Measurements from ENCODE around the gene NODAL.

The NODAL gene

GRCh38 chr10:70462349-70462984 is 21.0 kb upstream of the NODAL start:
- DNase-seq: no peak

- no peak for DNase-seq
Observed at GRCh38 chr10:70461397-70462348, 20.2 kb upstream of the NODAL start.

- no peak for DNase-seq
Observed at GRCh38 chr10:70459774-70460490, 18.5 kb upstream of the NODAL start.

GRCh38 chr10:70459061-70459773 is 17.7 kb upstream of the NODAL start:
- DNase-seq: no peak

- no peak for DNase-seq
Observed at GRCh38 chr10:70458329-70459060, 17.0 kb upstream of the NODAL start.

GRCh38 chr10:70457759-70458305 is 16.4 kb upstream of the NODAL start:
- DNase-seq: no peak

GRCh38 chr10:70456164-70456563 is 14.7 kb upstream of the NODAL start:
- DNase-seq: no peak

- DNase-seq: no peak
Observed at GRCh38 chr10:70455213-70455630, 13.7 kb upstream of the NODAL start.

- no peak for DNase-seq
Observed at GRCh38 chr10:70448236-70448635, 6.8 kb upstream of the NODAL start.

- DNase-seq: no peak
Observed at GRCh38 chr10:70445718-70446657, 4.5 kb upstream of the NODAL start.

- no peak for DNase-seq
Observed at GRCh38 chr10:70444744-70445143, 3.3 kb upstream of the NODAL start.

GRCh38 chr10:70442332-70442988 is 979 bp upstream of the NODAL start:
- no peak for DNase-seq

- no peak for DNase-seq
Observed at GRCh38 chr10:70441895-70442309, 421 bp upstream of the NODAL start.

- no peak for DNase-seq
Observed at GRCh38 chr10:70440296-70441160, 953 bp downstream of the NODAL start.

- DNase-seq: no peak
Observed at GRCh38 chr10:70437721-70438120, 3.8 kb downstream of the NODAL start.

GRCh38 chr10:70435241-70436085 is 6.0 kb downstream of the NODAL start:
- DNase-seq: no peak

- no peak for DNase-seq
Observed at GRCh38 chr10:70433581-70434280, 7.8 kb downstream of the NODAL start.

Measured in NCI-H2227 treated with DMSO at 0.1 percent for 48 hours (cell line).